ES-I3 (cell line): ENCODE measurements around the gene MCMBP.
A peak's percentile ranks its signal among the peaks of the same experiment; 100 is the strongest.
"Not testable (repeated sequence)": the region's sequence is repeated elsewhere in the genome, so short reads cannot be mapped to it uniquely, and the experiment has no call there.

Source experiments
- H3K36me3 ChIP-seq: 2 replicates; pipeline ENCODE4 v1.6.1; 2013; ENCODE audit warnings: mild to moderate bottlenecking, low read length, control low read depth, moderate library complexity; ENCODE audit not compliant: insufficient read depth
- H3K4me1 ChIP-seq: 2 replicates; pipeline ENCODE4 v1.6.1; 2013; ENCODE audit warnings: mild to moderate bottlenecking, control low read depth, low read length; ENCODE audit not compliant: insufficient read depth
- H3K9ac ChIP-seq: 2 replicates; pipeline ENCODE4 v1.6.1; 2013; ENCODE audit warnings: low read depth, mild to moderate bottlenecking, low read length, moderate library complexity
- H3K9me3 ChIP-seq: 2 replicates; pipeline ENCODE4 v1.6.1; 2013; ENCODE audit warnings: mild to moderate bottlenecking, low read length, moderate library complexity; ENCODE audit not compliant: control insufficient read depth, insufficient read depth

The MCMBP gene

GRCh38 chr10:119805702-119806230, 66.9 kb downstream of the MCMBP start:
- no peaks in the 10 kb centered on the region for H3K9me3 ChIP-seq
- no peaks in the 10 kb centered on the region; the same call in none of the 2 replicates for H3K36me3 ChIP-seq
- no peak overlapping the region for H3K9ac ChIP-seq
- H3K4me1 ChIP-seq: no peaks in the 10 kb centered on the region

GRCh38 chr10:119803264-119803663, 69.4 kb downstream of the MCMBP start:
- no peaks in the 10 kb centered on the region for H3K4me1 ChIP-seq
- no peaks in the 10 kb centered on the region for H3K9me3 ChIP-seq
- H3K36me3 ChIP-seq: no peaks in the 10 kb centered on the region; the same call in none of the 2 replicates
- no peak overlapping the region for H3K9ac ChIP-seq

- no peaks in the 10 kb centered on the region for H3K9me3 ChIP-seq
These were observed 70.6 kb downstream of the MCMBP start for GRCh38 chr10:119801998-119802538.

GRCh38 chr10:119801176-119801575, 71.5 kb downstream of the MCMBP start:
- H3K9me3 ChIP-seq: no peaks in the 10 kb centered on the region

More at GRCh38 chr10:119801998-119802538, 70.6 kb downstream of the MCMBP start:
- H3K4me1 ChIP-seq: no peaks in the 10 kb centered on the region
- H3K9ac ChIP-seq: no peak overlapping the region
- no peaks in the 10 kb centered on the region; the same call in none of the 2 replicates for H3K36me3 ChIP-seq

GRCh38 chr10:119796039-119796438, 76.6 kb downstream of the MCMBP start:
- no peaks in the 10 kb centered on the region for H3K36me3 ChIP-seq
- no peak overlapping the region for H3K9ac ChIP-seq
- no peaks in the 10 kb centered on the region for H3K9me3 ChIP-seq
- no peaks in the 10 kb centered on the region for H3K4me1 ChIP-seq

More at GRCh38 chr10:119801176-119801575, 71.5 kb downstream of the MCMBP start:
- Histone ChIP-seq H3K36me3 (no peaks in the 10 kb centered on the region; the same call in none of the 2 replicates), H3K4me1 (no peaks in the 10 kb centered on the region), H3K9ac (no peak overlapping the region)

GRCh38 chr10:119795101-119795500, 77.5 kb downstream of the MCMBP start:
- not testable (repeated sequence) for H3K9me3 ChIP-seq, H3K4me1 ChIP-seq, H3K36me3 ChIP-seq, H3K9ac ChIP-seq

- H3K4me1 ChIP-seq: peaks cover 24% of the 10 kb centered on the region
- no peaks in the 10 kb centered on the region for H3K36me3 ChIP-seq
- H3K9ac ChIP-seq: 0 out of 2 replicates have a peak overlapping the region, but pooled peaks have one; percentile 1
- H3K9me3 ChIP-seq: no peaks in the 10 kb centered on the region
These were observed 86.4 kb downstream of the MCMBP start for GRCh38 chr10:119786117-119786769.

- Histone ChIP-seq H3K9ac (no peak overlapping the region), H3K4me1 (peaks cover 24% of the 10 kb centered on the region), H3K9me3 (no peaks in the 10 kb centered on the region), H3K36me3 (no peaks in the 10 kb centered on the region)
These were observed 88.1 kb downstream of the MCMBP start for GRCh38 chr10:119784340-119785067.

GRCh38 chr10:119783665-119784027, 89.0 kb downstream of the MCMBP start:
- H3K36me3 ChIP-seq: no peaks in the 10 kb centered on the region
- H3K9me3 ChIP-seq: no peaks in the 10 kb centered on the region
- H3K4me1 ChIP-seq: peaks cover 24% of the 10 kb centered on the region
- no peak overlapping the region for H3K9ac ChIP-seq

GRCh38 chr10:119782981-119783664, 89.5 kb downstream of the MCMBP start:
- no peak overlapping the region for H3K9ac ChIP-seq
- H3K4me1 ChIP-seq: peaks cover 24% of the 10 kb centered on the region
- H3K36me3 ChIP-seq: no peaks in the 10 kb centered on the region
- no peaks in the 10 kb centered on the region for H3K9me3 ChIP-seq

GRCh38 chr10:119781498-119781897, 91.1 kb downstream of the MCMBP start:
- Histone ChIP-seq H3K4me1 (peaks cover 11% of the 10 kb centered on the region), H3K9ac (no peak overlapping the region), H3K9me3 (no peaks in the 10 kb centered on the region), H3K36me3 (no peaks in the 10 kb centered on the region)

GRCh38 chr10:119780879-119781480, 91.7 kb downstream of the MCMBP start:
- Histone ChIP-seq H3K9me3 (no peaks in the 10 kb centered on the region), H3K9ac (no peak overlapping the region), H3K4me1 (peaks cover 11% of the 10 kb centered on the region), H3K36me3 (no peaks in the 10 kb centered on the region)
